Osteocyte (in vitro differentiated cells): ENCODE data around the gene RBM20. TPM values are rescaled to one million over a fixed set of nuclear protein-coding genes. Genes with fewer than 3 reads are reported as not detected.

Experiments
- DNase-seq: peaks from one replicate; pipeline ENCODE4 v3.0.0; 2021; ENCODE audit warnings: mixed read lengths; ENCODE audit not compliant: unreplicated experiment; ENCODE audit errors: extremely low spot score
- H3K27ac Mint-ChIP-seq: one replicate; pipeline ENCODE4 v1.8.0; 2021; ENCODE audit warnings: mild to moderate bottlenecking, mixed read lengths; ENCODE audit not compliant: unreplicated experiment
- H3K27me3 Mint-ChIP-seq: one replicate; pipeline ENCODE4 v1.8.0; 2021; ENCODE audit warnings: mixed read lengths; ENCODE audit not compliant: unreplicated experiment
- H3K36me3 Mint-ChIP-seq: one replicate; pipeline ENCODE4 v1.8.0; 2021; ENCODE audit warnings: mixed read lengths; ENCODE audit not compliant: unreplicated experiment
- H3K4me1 Mint-ChIP-seq: one replicate; pipeline ENCODE4 v1.8.0; 2021; ENCODE audit warnings: mixed read lengths; ENCODE audit not compliant: unreplicated experiment
- H3K4me3 Mint-ChIP-seq: one replicate; pipeline ENCODE4 v1.8.0; 2021; ENCODE audit warnings: mild to moderate bottlenecking, moderate library complexity, mixed read lengths; ENCODE audit not compliant: unreplicated experiment
- H3K9me3 Mint-ChIP-seq: one replicate; pipeline ENCODE4 v1.8.0; 2021; ENCODE audit warnings: mixed read lengths; ENCODE audit not compliant: unreplicated experiment
- CTCF ChIP-seq: fragments of 200-600 bp; sonication (generic); IDR thresholded peaks from 2 replicates; pipeline ENCODE4 v1.5.0; 2021; ENCODE audit warnings: antibody characterized with exemption, mild to moderate bottlenecking, moderate library complexity
- total RNA-seq: library from RNA; stranded (reverse); gene quantifications from 2 replicates; pipeline ENCODE4 v1.2.1, GENCODE V29; 2021

The RBM20 gene
- total RNA-seq, 1 donor from 2014 or later: 1.6 TPM

- TF ChIP-seq CTCF: no peak
- peaks cover 4% of the 10 kb centered on the region for H3K27me3 Mint-ChIP-seq
- no peak overlapping the region for H3K4me3 Mint-ChIP-seq
- H3K27ac Mint-ChIP-seq: no peak overlapping the region
- H3K4me1 Mint-ChIP-seq: peaks cover 29% of the 10 kb centered on the region
- no peaks in the 10 kb centered on the region for H3K36me3 Mint-ChIP-seq
- DNase-seq: no peak
- H3K9me3 Mint-ChIP-seq: no peaks in the 10 kb centered on the region
These were observed 213.4 kb downstream of the RBM20 start for GRCh38 chr10:110857265-110858171.

GRCh38 chr10:110858297-110858934 is 214.3 kb downstream of the RBM20 start:
- Mint-ChIP-seq H3K9me3 (no peaks in the 10 kb centered on the region), H3K27ac (no peak overlapping the region), H3K36me3 (no peaks in the 10 kb centered on the region), H3K27me3 (peaks cover 4% of the 10 kb centered on the region), H3K4me3 (no peak overlapping the region), H3K4me1 (peaks cover 23% of the 10 kb centered on the region)
- no peak for DNase-seq
- no peak for TF ChIP-seq CTCF

DNA sequence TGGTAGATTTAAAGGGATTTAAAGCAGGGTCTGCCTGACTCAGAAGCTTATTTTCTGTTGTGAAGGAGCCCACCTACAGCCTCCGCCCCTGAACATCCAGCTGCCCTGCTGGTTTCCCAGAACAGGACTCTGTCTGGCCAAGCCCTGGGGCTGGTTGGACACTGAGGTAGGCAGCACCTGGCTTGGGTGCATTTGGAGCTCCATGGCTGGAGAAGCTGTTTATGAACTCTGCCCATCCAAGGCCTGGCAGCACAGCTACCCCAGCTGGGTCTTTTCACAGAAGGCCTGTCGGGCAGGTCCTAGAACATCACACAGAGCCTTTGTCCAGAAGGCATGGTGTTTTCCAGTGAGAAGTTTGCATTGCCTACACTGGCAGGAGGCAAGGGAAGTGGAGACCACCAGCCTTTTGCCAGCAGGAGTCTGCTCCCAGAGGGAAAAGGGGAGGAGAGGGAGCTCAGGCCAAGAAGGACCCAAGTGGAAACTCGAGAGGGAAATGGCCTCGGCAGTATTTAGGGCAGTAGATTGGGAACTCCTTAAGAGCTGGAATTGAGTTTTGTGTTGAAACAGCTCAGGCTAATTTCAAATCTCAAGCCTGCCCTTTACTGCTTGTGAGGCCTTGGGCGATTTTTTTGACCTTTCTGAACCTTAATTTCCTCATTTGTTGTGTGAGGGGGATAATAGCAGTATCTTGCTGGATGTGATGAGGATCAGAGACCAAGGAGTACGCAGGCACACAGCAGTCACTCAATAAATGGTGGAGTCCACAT is 215.3 kb downstream of the RBM20 start:
- H3K27me3 Mint-ChIP-seq: no peaks in the 10 kb centered on the region
- no peak for TF ChIP-seq CTCF
- no peak overlapping the region for H3K4me3 Mint-ChIP-seq

DNA sequence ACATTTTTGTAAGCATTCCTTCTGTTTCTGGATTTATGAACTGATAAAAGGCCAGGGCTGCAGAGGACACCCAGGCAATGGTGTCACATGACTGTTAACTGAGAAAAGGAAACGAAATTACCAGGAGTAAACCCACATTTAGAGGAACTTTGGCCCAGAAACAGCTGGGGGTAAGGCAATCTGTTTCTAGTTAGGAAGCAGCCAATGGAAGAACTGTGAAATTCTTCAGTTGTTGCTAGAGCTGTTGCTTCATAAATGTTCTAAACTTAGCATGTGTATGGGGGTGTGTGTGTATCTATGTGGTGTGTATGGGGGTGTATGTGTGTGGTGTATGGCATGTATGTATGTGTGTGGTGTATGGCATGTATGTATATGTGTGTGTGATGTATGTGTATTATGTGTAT is 215.8 kb downstream of the RBM20 start:
- Mint-ChIP-seq H3K4me3 (no peak overlapping the region), H3K9me3 (no peaks in the 10 kb centered on the region), H3K27ac (peak overlapping the region; percentile 46), H3K27me3 (no peaks in the 10 kb centered on the region), H3K36me3 (no peaks in the 10 kb centered on the region), H3K4me1 (peaks cover 37% of the 10 kb centered on the region)
- no peak for DNase-seq
- TF ChIP-seq CTCF: no peak

More for the DNA sequence above, 215.3 kb downstream of the RBM20 start:
- Mint-ChIP-seq H3K9me3 (no peaks in the 10 kb centered on the region), H3K4me1 (peaks cover 31% of the 10 kb centered on the region), H3K27ac (peak overlapping the region; percentile 46), H3K36me3 (no peaks in the 10 kb centered on the region)
- DNase-seq: no peak
